Common myeloid progenitor, CD34-positive (primary cell): Measurements from ENCODE around the gene DENND4B.

Experiments
- CTCF ChIA-PET: fragments of 350-600 bp; sonication (Branson Sonifier 250); formaldehyde crosslinking; loops from one replicate; lab custom pipeline; 2021; ENCODE audit warnings: antibody characterized with exemption; lab: Charles Lee
- POLR2A ChIA-PET: fragments of 350-600 bp; sonication (Branson Sonifier 250); formaldehyde crosslinking; loops from one replicate; lab custom pipeline; 2021; ENCODE audit warnings: antibody characterized with exemption; lab: Charles Lee
- DNase-seq, 3 donors: peaks; one replicate each; pipeline versions ENCODE4 v3.0.0 to v3.0.0-alpha.2; 2013
- H3K27ac ChIP-seq, 2 experiments: 1 replicate in 1 of 2; 2 replicates in 1 of 2; pipeline ENCODE4 v1.7.0; 2013; ENCODE audit warnings: inconsistent platforms in 2 of 2, low read length in 2 of 2, mild to moderate bottlenecking in 2 of 2, low read depth in 1 of 2, moderate library complexity in 1 of 2; ENCODE audit not compliant: severe bottlenecking in 2 of 2, insufficient read depth in 1 of 2, poor library complexity in 1 of 2
- H3K27me3 ChIP-seq, 5 experiments: replicated peaks in 2 of 5; 1 replicate in 3 of 5; 2 replicates in 2 of 5; pipeline versions ENCODE4 v1.6.1 to v1.7.0; 2013; ENCODE audit warnings: low read length in 4 of 5, mild to moderate bottlenecking in 2 of 5, moderate library complexity in 2 of 5, inconsistent platforms in 1 of 5; ENCODE audit not compliant: insufficient read depth in 5 of 5, control insufficient read depth in 4 of 5
- H3K36me3 ChIP-seq, 4 experiments: 1 replicate in 2 of 4; 2 replicates in 2 of 4; pipeline versions ENCODE4 v1.6.1 to v1.7.0; 2013; ENCODE audit warnings: low read length in 3 of 4, control low read depth in 1 of 4, mild to moderate bottlenecking in 1 of 4; ENCODE audit not compliant: control insufficient read depth in 4 of 4, insufficient read depth in 4 of 4
- H3K4me1 ChIP-seq, 4 experiments: 1 replicate in 3 of 4; 2 replicates in 1 of 4; pipeline versions ENCODE4 v1.6.1 to v1.7.1; 2013; ENCODE audit warnings: low read length in 3 of 4, mild to moderate bottlenecking in 3 of 4, control low read depth in 1 of 4, inconsistent platforms in 1 of 4, moderate library complexity in 1 of 4; ENCODE audit not compliant: control insufficient read depth in 4 of 4, insufficient read depth in 4 of 4; ENCODE audit errors: control extremely low read depth in 1 of 4
- H3K4me3 ChIP-seq, 7 experiments: 1 replicate in 4 of 7; 2 replicates in 3 of 7; pipeline versions ENCODE4 v1.5.1 to v1.7.0; 2013; ENCODE audit warnings: mild to moderate bottlenecking in 7 of 7, low read length in 6 of 7, moderate library complexity in 6 of 7, inconsistent platforms in 2 of 7, low read depth in 2 of 7, control low read depth in 1 of 7; ENCODE audit not compliant: insufficient read depth in 4 of 7, control insufficient read depth in 1 of 7; ENCODE audit errors: extremely low read depth in 1 of 7
- H3K9me3 ChIP-seq, 5 experiments: 1 replicate in 4 of 5; 2 replicates in 1 of 5; pipeline versions ENCODE4 v1.6.1 to v1.7.1; 2013; ENCODE audit warnings: low read length in 4 of 5, mild to moderate bottlenecking in 2 of 5, inconsistent platforms in 1 of 5, low read depth in 1 of 5, moderate library complexity in 1 of 5; ENCODE audit not compliant: control insufficient read depth in 4 of 5, insufficient read depth in 2 of 5; ENCODE audit errors: control extremely low read depth in 1 of 5
- WGBS: methylation state at CpG from one replicate; pipeline ENCODE4 v1.1.5; 2013; ENCODE audit not compliant: insufficient coverage; 5-methylcytosine and 5-hydroxymethylcytosine counted together

The DENND4B gene

GRCh38 chr1:153929981-153930948, 16.3 kb downstream of the DENND4B start:
- no peak overlapping the region for H3K4me3 ChIP-seq
- POLR2A ChIA-PET = no interaction called here
- no peaks in the 10 kb centered on the region for H3K9me3 ChIP-seq
- H3K4me1 ChIP-seq = no peaks in the 10 kb centered on the region
- peaks cover 9 to 58% (median 38%) of the 10 kb centered on the region in 4 experiments for H3K36me3 ChIP-seq
- WGBS = 96% methylated on average over 8 of the region's 14 CpGs
- no peak overlapping the region for H3K27ac ChIP-seq
- DNase-seq = no peak
- CTCF ChIA-PET = interaction anchor here (1.3 to 1.7 kb wide), 4 partner anchors 10 to 104 kb away, joined by 3 to 6 read pairs (median 4); no protein-coding TSS in a partner anchor
- no peaks in the 10 kb centered on the region for H3K27me3 ChIP-seq

- Histone ChIP-seq H3K27ac (no peak overlapping the region), H3K9me3 (no peaks in the 10 kb centered on the region), H3K36me3 (peaks cover 9 to 52% (median 33%) of the 10 kb centered on the region in 4 experiments), H3K4me1 (peaks cover 0 to under 1% (median 0%) of the 10 kb centered on the region in 4 experiments), H3K27me3 (no peaks in the 10 kb centered on the region), H3K4me3 (no peak overlapping the region)
- 97% methylated on average over 3 of the region's 5 CpGs for WGBS
- POLR2A ChIA-PET = no interaction called here
- CTCF ChIA-PET = interaction anchor here (1.3 to 1.7 kb wide), 3 partner anchors 13 to 104 kb away, joined by 3 to 6 read pairs (median 4); no protein-coding TSS in a partner anchor
- DNase-seq = no peak
Measured at GRCh38 chr1:153929426-153929825, 17.1 kb downstream of the DENND4B start.

DNA sequence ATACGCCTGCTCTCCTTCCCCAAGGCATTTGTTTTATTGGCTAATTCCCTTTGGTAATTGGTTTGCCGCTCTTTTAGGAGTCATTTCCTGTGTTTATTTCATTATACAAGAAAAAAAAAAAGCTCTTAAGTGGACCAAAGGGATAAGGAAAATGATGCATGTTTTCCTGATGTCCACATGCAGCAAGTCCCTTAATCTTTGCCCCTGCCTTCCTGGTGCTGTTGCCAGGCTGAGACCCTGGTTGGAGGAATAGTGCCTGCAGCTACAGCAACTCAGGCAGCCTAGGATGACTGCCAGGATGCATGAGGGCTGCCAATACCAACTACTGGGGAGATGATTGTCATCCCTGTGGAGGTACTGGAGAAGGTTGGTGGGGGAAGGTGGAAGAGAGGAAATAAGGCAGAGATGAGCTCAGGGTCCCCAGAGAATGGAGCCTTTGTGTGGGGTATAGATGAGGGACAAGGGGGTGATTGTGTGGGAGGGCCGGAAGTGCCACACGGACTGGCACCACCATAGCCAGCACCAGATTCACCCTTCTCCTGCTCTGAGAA, 17.7 kb downstream of the DENND4B start:
- Histone ChIP-seq H3K4me3 (no peak overlapping the region), H3K27me3 (no peaks in the 10 kb centered on the region), H3K9me3 (no peaks in the 10 kb centered on the region), H3K4me1 (peaks cover 3 to 6% (median 4%) of the 10 kb centered on the region in 4 experiments), H3K27ac (no peak overlapping the region), H3K36me3 (peaks cover 9 to 46% (median 27%) of the 10 kb centered on the region in 4 experiments)
- whole genome bisulfite sequencing = no CpG with 5 or more reads among the region's 4 CpGs
- CTCF ChIA-PET = interaction anchor here (0.8 to 1.7 kb wide), 5 partner anchors 10 to 103 kb away, joined by 3 to 6 read pairs (median 4); no protein-coding TSS in a partner anchor
- DNase-seq = no peak
- POLR2A ChIA-PET = interaction anchor here (1.1 kb wide), 1 partner anchor 16 kb away, joined by 4 read pairs; no protein-coding TSS in a partner anchor

GRCh38 chr1:153928245-153928644, 18.3 kb downstream of the DENND4B start:
- ChIA-PET CTCF (interaction anchor here (0.8 to 1.1 kb wide), 2 partner anchors 9 to 38 kb away, joined by 3 to 4 read pairs; no protein-coding TSS in a partner anchor), POLR2A (interaction anchor here (1.1 kb wide), 1 partner anchor 17 kb away, joined by 4 read pairs; no protein-coding TSS in a partner anchor)
- WGBS = 100% methylated on average over 1 of the region's 1 CpG
- H3K27ac ChIP-seq = peak overlapping the region in 1 of 2 experiments; percentile 14
- H3K9me3 ChIP-seq = no peaks in the 10 kb centered on the region
- peaks cover 9 to 40% (median 23%) of the 10 kb centered on the region in 4 experiments for H3K36me3 ChIP-seq
- H3K4me1 ChIP-seq = peaks cover 7 to 11% (median 10%) of the 10 kb centered on the region in 4 experiments
- no peaks in the 10 kb centered on the region for H3K27me3 ChIP-seq
- DNase-seq = no peak
- no peak overlapping the region for H3K4me3 ChIP-seq

DNA sequence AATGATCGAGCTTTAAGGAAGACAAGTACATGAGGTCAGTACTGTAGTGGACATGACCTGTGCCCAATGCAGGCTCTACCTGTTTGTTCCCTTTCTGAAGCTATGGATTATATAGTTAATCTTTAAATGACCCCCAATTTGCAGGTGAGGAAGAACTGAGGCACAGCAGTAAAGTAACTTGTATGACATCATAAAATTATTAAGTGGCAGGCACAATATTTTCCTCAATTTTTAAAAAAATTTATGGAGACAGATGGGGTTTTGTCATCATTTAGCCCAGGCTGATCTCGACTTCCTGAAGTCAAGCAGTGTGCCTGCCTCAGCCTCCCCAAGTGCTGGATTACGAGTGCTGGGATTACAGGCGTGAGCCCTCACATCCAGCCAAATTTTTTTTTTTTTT, 20.1 kb downstream of the DENND4B start:
- ChIA-PET CTCF (interaction anchor here (0.6 to 1.1 kb wide), 3 partner anchors 11 to 81 kb away, joined by 3 to 6 read pairs (median 3); no protein-coding TSS in a partner anchor), POLR2A (no interaction called here)
- no peak overlapping the region for H3K4me3 ChIP-seq
- H3K36me3 ChIP-seq = peaks cover 8 to 25% (median 12%) of the 10 kb centered on the region in 4 experiments
- no peak for DNase-seq
- no peaks in the 10 kb centered on the region for H3K27me3 ChIP-seq
- peaks cover 8 to 17% (median 15%) of the 10 kb centered on the region in 4 experiments for H3K4me1 ChIP-seq
- H3K27ac ChIP-seq = no peak overlapping the region
- WGBS = 100% methylated on average over 4 of the region's 4 CpGs
- no peaks in the 10 kb centered on the region for H3K9me3 ChIP-seq

DNA sequence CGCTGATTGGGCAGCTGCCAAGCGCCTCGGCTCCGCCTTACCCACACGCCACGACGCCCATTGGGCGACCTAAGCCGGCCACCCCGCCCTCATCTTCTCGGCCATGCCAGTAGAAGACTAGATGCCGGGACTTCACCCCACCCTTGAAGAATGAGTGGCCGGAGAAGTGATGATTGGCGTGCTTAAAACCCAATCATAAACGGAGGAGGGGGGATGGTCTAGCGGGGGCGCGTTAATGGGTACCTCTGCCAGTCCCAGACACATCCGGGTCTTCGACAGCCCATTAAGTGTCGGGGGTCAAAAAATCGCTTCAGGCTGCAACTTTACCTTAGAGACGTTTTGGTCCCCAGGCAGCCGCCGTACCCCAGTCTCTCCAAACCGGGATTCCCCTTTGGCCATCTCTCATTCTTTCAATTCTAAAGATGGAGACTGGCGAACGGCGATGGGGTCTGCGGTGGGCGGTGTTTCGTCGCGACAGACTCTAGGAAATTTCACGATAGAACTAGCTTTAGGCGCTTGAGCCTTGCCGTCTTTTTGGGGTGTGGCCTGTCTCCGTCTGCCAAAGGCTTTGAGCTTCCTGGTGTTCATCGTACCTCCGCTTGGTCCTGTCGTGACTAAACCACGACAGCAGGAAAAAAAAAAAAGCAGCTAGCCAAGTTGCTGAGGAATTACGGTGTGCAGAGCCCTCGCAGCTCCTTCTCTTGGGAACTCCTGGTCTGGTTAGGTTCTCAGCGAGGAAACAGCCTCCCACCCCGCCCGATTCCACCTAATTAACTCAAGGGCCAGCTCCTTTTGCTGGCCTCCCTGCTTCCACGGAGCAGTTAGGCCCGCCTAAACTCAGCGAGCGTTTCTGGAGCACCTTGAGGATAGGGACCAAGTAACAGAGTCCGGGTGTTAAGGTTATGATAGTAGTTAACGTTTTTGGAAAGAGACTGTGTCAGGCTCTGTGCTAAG, 23.3 kb downstream of the DENND4B start, which contains the start of gene GATAD2B:
Gene GATAD2B (minus strand): TSS at position 1 of the 954 bp plus-strand sequence. CDS start 94,625 bp downstream, outside the sequence.
- Histone ChIP-seq H3K27me3 (no peaks in the 10 kb centered on the region), H3K9me3 (no peaks in the 10 kb centered on the region), H3K27ac (peak within 1 kb of the TSS; percentile 94 to 96), H3K36me3 (peaks cover 0 to 13% (median 1%) of the 10 kb centered on the region in 4 experiments), H3K4me1 (peaks cover 32 to 46% (median 43%) of the 10 kb centered on the region in 4 experiments), H3K4me3 (peak within 1 kb of the TSS; percentile 82 to 99 (median 95))
- WGBS = 0% methylated on average over 40 of the region's 53 CpGs
- ChIA-PET POLR2A (interaction anchor here (0.7 to 3.2 kb wide), 12 partner anchors 11 to 289 kb away, joined by 3 to 26 read pairs (median 5); partner anchors contain the start of genes CHTOP, DENND4B, RAB13 and RPS27), CTCF (interaction anchor here (0.6 to 6.4 kb wide), 8 partner anchors 16 to 155 kb away, joined by 3 to 37 read pairs (median 6); partner anchors contain the start of gene DENND4B)
- DNase-seq = peak; percentile 100
